ENCODE data around the gene KCNMA1. TPM values are rescaled to one million over a fixed set of nuclear protein-coding genes. Genes with fewer than 3 reads are reported as not detected.

The KCNMA1 gene
- total RNA-seq, 3 donors from 2014 or later = 45.4 to 312 (median 62.4) TPM

DNA sequence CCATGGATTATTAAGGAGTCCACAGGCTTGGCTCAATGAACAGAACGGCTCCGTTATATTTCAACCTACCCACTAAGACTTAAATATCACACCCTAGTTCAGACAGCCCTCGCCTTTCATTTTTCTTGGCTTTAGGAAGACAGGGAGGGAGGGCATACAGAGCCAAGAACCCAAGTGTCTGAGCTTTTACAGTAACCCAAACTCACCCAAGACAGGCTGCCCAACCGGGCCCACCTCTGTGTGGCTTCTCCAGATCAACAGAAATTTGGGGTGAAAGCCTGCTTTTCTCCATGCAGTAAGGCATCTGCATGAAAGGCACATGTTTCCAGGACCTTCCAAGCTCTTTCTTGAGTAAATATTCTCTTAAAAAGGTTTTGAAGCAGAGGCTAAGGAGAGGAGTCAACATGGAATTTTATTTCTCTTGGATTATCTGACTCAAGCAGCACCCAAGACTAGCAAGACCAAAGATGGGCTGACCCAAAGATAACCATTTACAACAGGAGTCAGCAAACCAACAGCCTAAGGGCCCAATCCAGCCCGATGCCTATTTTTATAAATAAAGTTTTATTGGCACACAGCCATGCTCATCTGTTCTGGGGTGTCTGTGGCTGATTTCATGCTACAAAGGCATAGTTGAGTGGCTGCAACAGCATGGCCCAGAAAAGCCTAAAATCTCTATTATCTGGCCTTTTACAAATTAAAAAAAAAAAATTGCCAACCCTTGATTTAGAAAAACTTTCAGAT is 90.1 kb downstream of the KCNMA1 start:
- peaks cover 4% of the 10 kb centered on the region for H3K4me1 ChIP-seq (ENCODE audit: low read depth)

DNA sequence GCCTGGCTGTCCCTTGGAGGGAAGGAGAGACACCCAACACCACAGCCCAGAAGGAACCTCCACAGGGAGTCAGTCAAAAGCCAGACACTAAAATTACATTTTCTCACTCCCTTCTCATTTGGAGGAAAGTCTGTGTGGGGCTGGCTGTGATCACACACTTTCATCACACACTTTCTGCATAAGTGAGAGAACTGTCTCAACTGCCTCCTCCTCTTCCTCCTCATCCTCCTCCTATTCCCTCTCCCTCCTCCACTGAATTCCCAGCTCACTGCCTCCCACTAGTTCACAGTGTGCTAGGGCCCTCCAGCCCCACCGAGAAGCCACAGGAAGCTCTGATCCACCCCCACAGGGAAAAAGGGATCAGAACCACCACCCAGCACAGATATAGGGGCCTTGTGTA is 91.6 kb downstream of the KCNMA1 start:
- Histone ChIP-seq H3K4me3 (no peak overlapping the region), H3K9me3 (no peaks in the 10 kb centered on the region), H3K4me1 (ENCODE audit: low read depth) (peaks cover 4% of the 10 kb centered on the region), H3K36me3 (ENCODE audit: low read depth) (no peaks in the 10 kb centered on the region)
- TF ChIP-seq, protein P1, sequence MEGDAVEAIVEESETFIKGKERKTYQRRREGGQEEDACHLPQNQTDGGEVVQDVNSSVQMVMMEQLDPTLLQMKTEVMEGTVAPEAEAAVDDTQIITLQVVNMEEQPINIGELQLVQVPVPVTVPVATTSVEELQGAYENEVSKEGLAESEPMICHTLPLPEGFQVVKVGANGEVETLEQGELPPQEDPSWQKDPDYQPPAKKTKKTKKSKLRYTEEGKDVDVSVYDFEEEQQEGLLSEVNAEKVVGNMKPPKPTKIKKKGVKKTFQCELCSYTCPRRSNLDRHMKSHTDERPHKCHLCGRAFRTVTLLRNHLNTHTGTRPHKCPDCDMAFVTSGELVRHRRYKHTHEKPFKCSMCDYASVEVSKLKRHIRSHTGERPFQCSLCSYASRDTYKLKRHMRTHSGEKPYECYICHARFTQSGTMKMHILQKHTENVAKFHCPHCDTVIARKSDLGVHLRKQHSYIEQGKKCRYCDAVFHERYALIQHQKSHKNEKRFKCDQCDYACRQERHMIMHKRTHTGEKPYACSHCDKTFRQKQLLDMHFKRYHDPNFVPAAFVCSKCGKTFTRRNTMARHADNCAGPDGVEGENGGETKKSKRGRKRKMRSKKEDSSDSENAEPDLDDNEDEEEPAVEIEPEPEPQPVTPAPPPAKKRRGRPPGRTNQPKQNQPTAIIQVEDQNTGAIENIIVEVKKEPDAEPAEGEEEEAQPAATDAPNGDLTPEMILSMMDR (IDR thresholded peaks at IDR 0.05) = no peak
- no peak for DNase-seq
- ATAC-seq = no peak
- intact Hi-C loops (cut with DNase I, micrococcal nuclease) = no loop called here

More for the DNA sequence above, 90.1 kb downstream of the KCNMA1 start:
- no peaks in the 10 kb centered on the region for H3K36me3 ChIP-seq (ENCODE audit: low read depth)
- TF ChIP-seq, protein P1 (IDR thresholded peaks at IDR 0.05) = no peak
- ATAC-seq (no peak), DNase-seq (no peak)
- intact Hi-C loops (cut with DNase I, micrococcal nuclease) = no loop called here
- no peak overlapping the region for H3K4me3 ChIP-seq
- H3K9me3 ChIP-seq = no peaks in the 10 kb centered on the region

DNA sequence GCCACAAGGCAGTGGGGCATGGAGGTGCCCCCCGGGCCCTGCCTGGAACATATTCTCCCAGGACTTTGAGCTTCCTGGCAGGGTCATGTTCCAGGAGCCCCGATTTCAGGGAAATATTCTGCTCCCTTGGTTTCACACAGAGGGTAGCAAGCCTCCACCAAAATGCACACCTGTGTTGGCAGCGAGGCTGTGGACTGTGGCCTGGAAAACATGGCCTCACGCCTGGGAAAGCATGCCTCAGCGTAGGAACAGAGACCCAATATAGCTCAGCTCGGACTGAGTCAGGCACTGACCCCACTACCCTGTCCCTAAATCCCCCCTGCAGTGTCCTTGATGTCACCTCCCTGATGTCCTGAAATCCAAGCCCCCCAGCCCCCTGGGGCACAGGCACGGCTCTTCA is 92.0 kb downstream of the KCNMA1 start:
- no peaks in the 10 kb centered on the region for H3K36me3 ChIP-seq (ENCODE audit: low read depth)
- ATAC-seq = no peak
- peaks cover 4% of the 10 kb centered on the region for H3K4me1 ChIP-seq (ENCODE audit: low read depth)
- no peaks in the 10 kb centered on the region for H3K9me3 ChIP-seq
- DNase-seq = no peak
- H3K4me3 ChIP-seq = no peak overlapping the region
- TF ChIP-seq, protein P1 (IDR thresholded peaks at IDR 0.05) = no peak
- intact Hi-C loops (cut with DNase I, micrococcal nuclease) = no loop called here

DNA sequence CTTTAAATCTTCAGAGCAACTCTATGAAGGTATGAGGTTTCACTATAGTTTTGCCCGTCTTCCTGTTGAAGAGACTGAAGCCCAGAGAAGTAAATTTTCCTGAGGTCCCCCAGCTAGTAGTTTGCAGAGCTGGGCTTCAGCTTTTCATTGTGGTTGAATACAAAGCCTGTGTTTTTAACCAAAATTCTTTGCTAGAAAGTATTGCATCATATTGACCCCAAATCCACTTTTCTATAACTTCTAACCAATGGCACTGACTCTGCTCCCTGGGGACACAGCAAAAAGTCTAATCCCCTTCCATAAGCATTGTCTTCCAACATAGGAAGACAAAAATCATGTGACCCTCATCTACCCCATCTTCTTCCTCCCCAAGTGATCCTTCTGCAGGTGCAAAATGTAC is 93.0 kb downstream of the KCNMA1 start:
- no peak overlapping the region for H3K4me3 ChIP-seq
- TF ChIP-seq, protein P1 (IDR thresholded peaks at IDR 0.05) = no peak
- ATAC-seq (no peak), DNase-seq (no peak)
- H3K4me1 ChIP-seq (ENCODE audit: low read depth) = peaks cover 4% of the 10 kb centered on the region
- H3K9me3 ChIP-seq = no peaks in the 10 kb centered on the region
- intact Hi-C loops (cut with DNase I, micrococcal nuclease) = no loop called here
- no peaks in the 10 kb centered on the region for H3K36me3 ChIP-seq (ENCODE audit: low read depth)

DNA sequence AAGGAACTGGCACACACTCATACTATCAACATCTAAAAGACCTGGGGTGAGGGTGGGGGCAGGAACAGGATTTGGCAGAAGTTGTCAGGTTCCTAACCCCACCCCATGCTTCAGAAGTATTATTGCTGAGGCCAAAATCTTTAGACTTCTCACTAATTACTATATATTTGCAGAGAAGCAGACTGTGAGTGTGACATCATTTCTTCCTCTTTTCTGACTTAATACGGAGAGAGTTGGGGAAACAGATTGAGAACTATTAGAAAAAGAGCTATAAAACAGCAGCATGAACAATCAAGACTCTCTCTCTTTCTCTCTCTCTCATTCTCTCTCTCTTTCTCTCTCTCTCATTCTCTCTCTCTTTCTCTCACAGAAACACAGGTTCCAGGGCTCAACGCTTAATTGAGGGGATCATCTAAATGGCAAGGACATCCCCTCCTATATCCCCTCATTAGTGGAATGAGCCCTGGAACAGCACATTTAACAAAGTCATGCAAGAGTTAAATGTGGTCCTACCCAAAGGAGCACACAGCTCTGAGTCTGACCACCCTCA is 94.8 kb downstream of the KCNMA1 start:
- no peak for DNase-seq
- intact Hi-C loops (cut with DNase I, micrococcal nuclease) = no loop called here
- no peak for ATAC-seq

More for the DNA sequence above, 94.8 kb downstream of the KCNMA1 start:
- TF ChIP-seq, protein P1 (IDR thresholded peaks at IDR 0.05) = no peak
- Histone ChIP-seq H3K36me3 (ENCODE audit: low read depth) (no peaks in the 10 kb centered on the region), H3K9me3 (no peaks in the 10 kb centered on the region), H3K4me3 (no peak overlapping the region), H3K4me1 (ENCODE audit: low read depth) (no peaks in the 10 kb centered on the region)
